GM21515 (cell line): ENCODE data around the gene TRAPPC13.
"Not testable (repeated sequence)": the region's sequence is repeated elsewhere in the genome, so short reads cannot be mapped to it uniquely, and the experiment has no call there.

ENCODE experiments used
- ATAC-seq: cut with Tn5 transposase; IDR thresholded peaks from one replicate; pipeline ENCODE4 v1.9.1; 2021; ENCODE audit not compliant: unreplicated experiment

Gene TRAPPC13

GRCh38 chr5:65624571-65625555 lies at the start of gene TRAPPC13, which contains the start of gene SHLD3:
TSS of gene TRAPPC13 (plus strand) at chr5:65625027. CDS start at chr5:65625061, 34 bp downstream.
TSS of gene SHLD3 (plus strand) at chr5:65625027. CDS start at chr5:65629588, 4,561 bp downstream.
- ATAC-seq, result peak; percentile 67

DNA sequence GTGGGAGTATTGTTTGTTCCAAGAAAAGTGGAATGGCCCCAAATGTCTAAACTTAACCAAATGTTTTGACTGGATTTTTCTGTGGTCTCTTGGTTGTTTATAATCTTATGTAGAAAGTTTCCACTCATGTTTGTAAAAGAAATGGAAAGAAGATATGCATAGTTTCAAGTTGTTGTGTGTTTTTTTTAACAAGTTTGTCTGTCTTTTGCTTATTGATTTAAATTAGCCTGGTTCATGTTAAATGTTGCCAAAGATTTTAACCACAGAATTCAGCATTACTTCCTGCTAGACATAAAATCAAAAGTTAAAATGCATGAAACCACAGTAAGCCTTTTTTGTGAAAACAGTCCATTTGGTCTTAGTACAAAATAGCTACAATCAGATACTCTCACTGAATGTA lies 47.7 kb upstream of the TRAPPC13 start:
- no peak for ATAC-seq

- ATAC-seq, result no peak
These were observed 36.1 kb upstream of the TRAPPC13 start for GRCh38 chr5:65588694-65589093.

DNA sequence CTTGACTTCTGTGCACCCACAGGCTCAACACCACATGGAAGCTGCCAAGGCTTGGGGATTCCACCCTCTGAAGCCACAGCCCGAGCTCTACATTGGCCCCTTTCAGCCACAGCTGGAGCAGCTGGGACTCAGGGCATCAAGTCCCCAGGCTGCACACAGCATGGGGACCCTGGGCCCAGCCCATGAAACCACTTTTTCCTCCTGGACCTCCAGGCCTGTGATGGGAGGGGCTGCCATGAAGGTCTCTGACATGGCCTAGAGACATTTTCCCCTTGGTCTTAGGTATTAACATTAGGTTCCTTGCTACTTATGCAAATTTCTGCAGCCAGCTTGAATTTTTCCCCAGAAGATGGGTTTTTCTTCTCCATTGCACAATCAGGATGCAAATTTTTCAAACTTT lies 23.1 kb upstream of the TRAPPC13 start:
- not testable (repeated sequence) for ATAC-seq

GRCh38 chr5:65611524-65611923 lies 13.3 kb upstream of the TRAPPC13 start:
- ATAC-seq, result no peak

GRCh38 chr5:65612298-65612907 lies 12.4 kb upstream of the TRAPPC13 start:
- ATAC-seq, result no peak

GRCh38 chr5:65620021-65620420 lies 4.8 kb upstream of the TRAPPC13 start:
- ATAC-seq, result no peak

- ATAC-seq, result not testable (repeated sequence)
These were observed 2.9 kb upstream of the TRAPPC13 start for GRCh38 chr5:65621961-65622360.

GRCh38 chr5:65623482-65623881 lies 1.3 kb upstream of the TRAPPC13 start:
- no peak for ATAC-seq

DNA sequence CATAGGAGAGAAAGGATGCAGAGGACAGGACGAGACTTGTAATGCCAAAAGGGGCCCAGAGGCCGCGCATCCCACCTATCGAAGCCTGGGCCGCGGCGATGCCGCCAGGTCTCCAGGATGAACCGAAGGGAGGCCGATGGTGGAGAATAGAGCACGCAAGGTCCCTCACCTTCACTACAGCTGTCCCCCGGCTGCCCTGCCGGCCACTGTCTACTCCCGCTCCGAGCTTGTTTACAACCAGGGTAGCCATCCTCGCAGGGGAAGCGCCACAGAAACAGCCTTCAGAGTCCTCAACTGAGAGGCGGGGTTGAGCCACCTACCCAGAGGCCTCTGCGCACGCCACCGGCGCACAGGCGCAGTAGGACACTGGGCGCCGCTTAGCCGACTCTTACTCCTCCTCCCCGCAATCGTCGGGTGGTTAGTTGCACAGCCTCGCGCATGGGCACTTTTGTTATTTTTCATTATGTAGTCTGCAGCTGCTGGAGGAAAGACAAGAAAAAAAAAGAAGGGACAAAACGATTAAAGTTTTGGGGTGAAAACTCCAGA lies 729 bp upstream of the TRAPPC13 start, which contains the start of gene TRIM23:
Gene TRIM23 (minus strand): TSS at position 309 of the 546 bp plus-strand sequence. CDS start 59 bp downstream, at position 250.
- peak; percentile 92 for ATAC-seq

- no peak for ATAC-seq
These were observed 916 bp downstream of the TRAPPC13 start for GRCh38 chr5:65625743-65626142.

- no peak for ATAC-seq
These were observed 6.2 kb downstream of the TRAPPC13 start for GRCh38 chr5:65630981-65631380.

DNA sequence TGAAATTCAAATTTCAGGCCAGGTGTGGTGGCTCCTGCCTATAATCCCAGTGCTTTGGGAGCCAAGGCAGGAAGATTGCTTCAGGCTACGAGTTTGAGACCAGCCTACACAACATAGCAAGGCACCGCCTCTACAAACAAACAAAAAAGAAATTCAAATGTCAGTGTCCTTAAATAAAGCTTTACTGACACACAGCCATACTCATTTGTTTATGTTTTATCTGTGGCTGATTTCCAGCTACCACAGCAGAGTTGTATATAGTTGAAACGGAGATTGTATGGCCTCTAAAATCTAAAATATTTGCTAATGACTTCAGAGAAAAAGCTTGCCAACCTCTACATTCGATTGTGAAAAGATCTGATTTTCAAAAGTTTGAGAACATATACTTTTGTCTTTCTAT lies 15.4 kb downstream of the TRAPPC13 start:
- ATAC-seq, result no peak

DNA sequence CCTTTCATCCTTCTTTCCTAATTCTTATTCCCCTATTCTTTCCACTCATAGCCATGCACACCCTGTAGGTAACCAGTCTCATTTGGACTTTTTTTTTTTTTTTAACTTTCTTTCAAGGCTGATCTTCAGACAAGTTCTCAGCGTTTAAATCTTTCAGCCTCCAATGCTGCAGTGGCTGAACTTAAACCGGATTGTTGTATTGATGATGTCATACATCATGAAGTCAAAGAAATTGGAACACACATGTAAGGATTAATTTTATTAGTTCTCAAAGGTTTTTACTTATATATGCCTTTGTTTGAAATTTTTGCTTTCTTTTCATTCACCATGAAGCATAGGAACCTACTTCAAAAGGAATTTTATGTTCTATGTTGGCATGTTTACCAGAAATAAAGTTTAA lies 22.1 kb downstream of the TRAPPC13 start:
- no peak for ATAC-seq

DNA sequence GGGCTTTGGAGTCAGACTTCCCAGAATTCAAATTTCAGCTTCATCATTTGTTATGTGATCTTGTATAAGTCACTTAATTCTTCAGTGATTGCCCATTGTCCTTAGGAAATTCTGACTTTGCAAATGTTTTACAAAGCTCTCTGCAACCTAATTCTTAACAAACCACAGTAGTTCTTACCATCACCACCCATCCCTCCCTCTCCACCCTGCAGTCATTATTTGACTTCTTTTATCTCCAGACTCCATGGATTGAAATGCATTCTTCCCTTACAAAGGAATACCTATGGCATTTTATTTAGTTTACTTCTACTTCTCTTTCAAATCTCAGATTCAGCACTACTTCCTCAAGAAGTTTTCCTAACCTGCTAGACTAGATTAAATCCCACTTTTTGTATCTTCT lies 23.1 kb downstream of the TRAPPC13 start:
- no peak for ATAC-seq

DNA sequence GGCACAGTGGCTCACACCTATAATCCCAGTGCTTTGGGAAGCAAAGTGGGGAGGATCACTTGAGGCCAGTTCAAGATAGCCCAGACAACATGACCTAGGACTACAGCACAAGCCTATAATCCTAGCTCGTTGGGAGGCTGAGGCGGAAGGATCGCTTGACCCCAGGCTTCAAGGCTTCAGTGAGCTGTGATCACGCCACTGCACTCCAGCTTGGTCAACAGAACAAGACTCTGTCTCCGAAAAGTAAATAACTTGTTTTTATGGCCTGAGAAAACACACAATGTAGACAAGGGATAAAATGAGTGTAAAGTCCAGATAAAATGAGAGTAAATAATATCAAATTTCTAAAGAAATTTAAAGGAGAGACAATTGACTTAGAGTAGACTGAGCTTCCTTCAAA lies 26.3 kb downstream of the TRAPPC13 start:
- no peak for ATAC-seq

DNA sequence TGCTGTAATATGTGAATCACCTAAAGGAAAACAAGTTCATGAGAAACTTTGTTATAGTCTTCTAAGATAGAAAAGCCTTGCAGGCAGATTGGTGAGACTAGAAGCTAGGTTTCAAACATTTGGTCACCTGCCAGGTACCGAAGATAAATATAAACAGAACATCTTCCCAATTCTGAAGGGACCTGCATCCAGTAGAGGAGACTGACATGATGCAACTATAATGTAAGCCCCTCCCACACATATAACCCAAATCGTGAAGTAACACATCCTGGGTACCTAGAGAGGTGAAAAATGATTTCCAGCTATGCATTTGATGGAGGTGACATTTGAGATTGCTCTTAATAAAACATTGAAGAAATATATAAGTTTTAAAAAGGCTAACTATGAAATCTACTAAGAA lies 29.9 kb downstream of the TRAPPC13 start:
- no peak for ATAC-seq

- ATAC-seq, result no peak
These were observed 39.1 kb downstream of the TRAPPC13 start for GRCh38 chr5:65663804-65664521.

DNA sequence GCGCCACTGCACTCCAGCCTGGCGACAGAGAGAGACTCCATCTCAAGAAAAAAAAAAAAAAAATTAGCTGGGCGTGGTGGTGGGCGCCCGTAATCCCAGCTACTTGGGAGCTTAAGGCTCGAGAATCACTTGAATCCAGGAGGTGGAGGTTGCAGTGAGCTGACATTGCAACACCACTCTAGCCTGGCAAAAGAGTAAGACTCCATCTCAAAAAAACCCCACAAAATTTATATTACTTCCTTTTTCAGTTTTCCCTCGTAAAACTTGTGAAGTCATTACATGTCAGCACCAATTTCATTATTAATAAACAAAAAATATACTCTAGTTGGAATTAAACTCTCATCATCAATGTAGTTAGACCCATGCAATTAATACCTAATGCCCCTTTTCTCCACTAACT lies 43.9 kb downstream of the TRAPPC13 start:
- ATAC-seq, result no peak

GRCh38 chr5:65672796-65673195 lies 48.0 kb downstream of the TRAPPC13 start:
- no peak for ATAC-seq

GRCh38 chr5:65674749-65675148 lies 49.9 kb downstream of the TRAPPC13 start:
- no peak for ATAC-seq
